SK-N-SH (cell line): ENCODE measurements around the gene IL17RE. TPM values are rescaled to one million over a fixed set of nuclear protein-coding genes. Genes with fewer than 3 reads are reported as not detected.
"Not testable (repeated sequence)": the region's sequence is repeated elsewhere in the genome, so short reads cannot be mapped to it uniquely, and the experiment has no call there.

Experiments
- CTCF ChIA-PET: fragments of 300-600, 350-600 bp; formaldehyde crosslinking; extraction: SDS; loops from one replicate; lab custom pipeline; 2021; lab: Yijun Ruan, JAX
- POLR2A ChIA-PET: fragments of 350-600 bp; sonication (Branson Sonifier 250); formaldehyde crosslinking; extraction: SDS; loops from one replicate; lab custom pipeline; 2020; ENCODE audit warnings: antibody characterized with exemption, inconsistent platforms; lab: Yijun Ruan, JAX
- DNase-seq: peaks from one replicate; pipeline ENCODE4 v3.0.0; 2012
- H2AFZ ChIP-seq: fragments of 200-600 bp; sonication (generic); 2 replicates; pipeline ENCODE4 v1.8.1; 2016; ENCODE audit warnings: antibody characterized with exemption, mild to moderate bottlenecking, low read depth
- H3F3A ChIP-seq: fragments of 200-600 bp; sonication (generic); replicated peaks from 2 replicates; pipeline ENCODE3; 2016; ENCODE audit warnings: antibody characterized with exemption, mild to moderate bottlenecking; ENCODE audit not compliant: insufficient read depth
- H3K27ac ChIP-seq, 2 experiments: fragments of 200-500 bp in 1 of 2; fragments of 200-600 bp in 1 of 2; sonication (Bioruptor generic) in 1 of 2; sonication (generic), shearing (Covaris generic) in 1 of 2; 2 replicates each; pipeline versions ENCODE4 v1.5.1 to v1.6.1; 2014 to 2016; ENCODE audit warnings: low read depth in 2 of 2, inconsistent platforms in 1 of 2, low read length in 1 of 2, mild to moderate bottlenecking in 1 of 2, mixed read lengths in 1 of 2
- H3K27me3 ChIP-seq: fragments of 200-600 bp; sonication (generic), shearing (Covaris generic); 2 replicates; pipeline ENCODE4 v1.6.1; 2016; ENCODE audit warnings: mixed run types; ENCODE audit not compliant: insufficient read depth
- H3K36me3 ChIP-seq, 2 experiments: fragments of 200-500 bp in 1 of 2; fragments of 200-600 bp in 1 of 2; sonication (Bioruptor generic) in 1 of 2; sonication (generic) in 1 of 2; replicated peaks in 1 of 2; 2 replicates each; pipeline versions ENCODE3 to v1.5.1; 2014 to 2016; ENCODE audit warnings: low read length in 1 of 2, mild to moderate bottlenecking in 1 of 2; ENCODE audit not compliant: insufficient read depth in 2 of 2, control insufficient read depth in 1 of 2
- H3K4me1 ChIP-seq, 2 experiments: fragments of 200-500 bp in 1 of 2; fragments of 200-600 bp in 1 of 2; sonication (Bioruptor generic) in 1 of 2; sonication (generic), shearing (Covaris generic) in 1 of 2; 2 replicates each; pipeline versions ENCODE4 v1.5.1 to v1.6.1; 2014 to 2016; ENCODE audit warnings: low read depth in 1 of 2, low read length in 1 of 2, mixed run types in 1 of 2; ENCODE audit not compliant: insufficient read depth in 2 of 2, control insufficient read depth in 1 of 2
- H3K4me2 ChIP-seq: fragments of 200-600 bp; sonication (generic), shearing (Covaris generic); 2 replicates; pipeline ENCODE4 v1.6.1; 2017; ENCODE audit warnings: mixed run types
- H3K4me3 ChIP-seq, 2 experiments: fragments of 200-500 bp in 1 of 2; fragments of 200-600 bp in 1 of 2; sonication (Bioruptor generic) in 1 of 2; sonication (generic), shearing (Covaris generic) in 1 of 2; 2 replicates each; pipeline versions ENCODE4 v1.5.1 to v1.8.1; 2014 to 2016; ENCODE audit warnings: low read depth in 2 of 2, inconsistent platforms in 1 of 2, low read length in 1 of 2, mild to moderate bottlenecking in 1 of 2, mixed read lengths in 1 of 2, moderate library complexity in 1 of 2
- H3K79me2 ChIP-seq: fragments of 200-600 bp; sonication (generic); 2 replicates; pipeline ENCODE4 v1.8.1; 2017; ENCODE audit warnings: mild to moderate bottlenecking; ENCODE audit not compliant: insufficient read depth
- H3K9ac ChIP-seq: fragments of 200-600 bp; sonication (generic); 2 replicates; pipeline ENCODE4 v1.6.1; 2017; ENCODE audit warnings: mixed run types
- H3K9me2 ChIP-seq: fragments of 200-600 bp; sonication (generic); 2 replicates; pipeline ENCODE4 v1.6.1; 2017; ENCODE audit warnings: mixed run types
- H3K9me3 ChIP-seq: fragments of 200-600 bp; sonication (generic); 2 replicates; pipeline ENCODE4 v1.6.1; 2017; ENCODE audit warnings: mixed run types, mild to moderate bottlenecking, moderate library complexity
- H4K20me1 ChIP-seq: fragments of 200-600 bp; sonication (generic); 2 replicates; pipeline ENCODE4 v1.6.1; 2017; ENCODE audit warnings: mild to moderate bottlenecking, mixed run types; ENCODE audit not compliant: insufficient read depth
- CHD2 ChIP-seq: fragments of 150-350 bp; IDR thresholded peaks from 2 replicates; pipeline ENCODE4 v1.6.1; 2018; ENCODE audit warnings: low read length; ENCODE audit not compliant: partially characterized antibody
- CTCF ChIP-seq: fragments of 200-600 bp; sonication (generic); IDR thresholded peaks from 2 replicates; pipeline ENCODE4 v1.6.1; 2017; ENCODE audit warnings: antibody characterized with exemption, mild to moderate bottlenecking, moderate library complexity
- EP300 ChIP-seq, 2 experiments: IDR thresholded peaks; 2 replicates each; pipeline versions ENCODE4 v1.4.0 to v1.6.1; 2012; ENCODE audit warnings: borderline replicate concordance in 1 of 2, low read depth in 1 of 2, low read length in 1 of 2
- EZH2phosphoT487 ChIP-seq: fragments of 200-600 bp; sonication (generic); IDR thresholded peaks from 2 replicates; pipeline ENCODE4 v1.6.1; 2017; ENCODE audit warnings: low read depth, mixed run types, mild to moderate bottlenecking, antibody characterized with exemption, moderate library complexity, borderline replicate concordance
- GABPA ChIP-seq: IDR thresholded peaks from 2 replicates; pipeline ENCODE4 v1.4.0; 2012; ENCODE audit warnings: low read depth, mild to moderate bottlenecking
- GATA2 ChIP-seq: sonication (generic); formaldehyde crosslinking; IDR thresholded peaks from 2 replicates; pipeline ENCODE4 v1.5.0; 2020; ENCODE audit warnings: mild to moderate bottlenecking, missing genetic modification reagents
- IRF3 ChIP-seq: fragments of 150-350 bp; IDR thresholded peaks from 2 replicates; pipeline ENCODE4 v1.6.1; 2016; ENCODE audit warnings: mild to moderate bottlenecking, low read depth, low read length
- JUND ChIP-seq: IDR thresholded peaks from 2 replicates; pipeline ENCODE4 v1.4.0; 2012
- MEF2A ChIP-seq: IDR thresholded peaks from 2 replicates; pipeline ENCODE4 v1.4.0; 2012; ENCODE audit warnings: low read depth, borderline replicate concordance
- MXI1 ChIP-seq: IDR thresholded peaks from 2 replicates; pipeline ENCODE4 v1.6.1; 2012; ENCODE audit warnings: mild to moderate bottlenecking, low read depth, low read length, improper control_type of control experiment
- NFIC ChIP-seq: IDR thresholded peaks from 2 replicates; pipeline ENCODE4 v1.4.0; 2012; ENCODE audit warnings: borderline replicate concordance
- PBX3 ChIP-seq: IDR thresholded peaks from 2 replicates; pipeline ENCODE4; 2012
- SIN3A ChIP-seq: IDR thresholded peaks from 2 replicates; pipeline ENCODE4 v1.6.1; 2012; ENCODE audit warnings: low read depth, mild to moderate bottlenecking, low read length, moderate library complexity, borderline replicate concordance
- SMC3 ChIP-seq: IDR thresholded peaks from 2 replicates; pipeline ENCODE4 v1.6.1; 2012; ENCODE audit warnings: low read depth, low read length, improper control_type of control experiment
- TAF1 ChIP-seq: IDR thresholded peaks from 2 replicates; pipeline ENCODE4 v1.6.1; 2012; ENCODE audit warnings: low read depth, mild to moderate bottlenecking, low read length, moderate library complexity, borderline replicate concordance
- TEAD4 ChIP-seq: IDR thresholded peaks from 2 replicates; pipeline ENCODE4 v1.4.0; 2012; ENCODE audit warnings: mild to moderate bottlenecking, borderline replicate concordance; ENCODE audit not compliant: insufficient read depth
- USF1 ChIP-seq: IDR thresholded peaks from 2 replicates; pipeline ENCODE4 v1.4.0; 2012; ENCODE audit warnings: low read depth, borderline replicate concordance
- YY1 ChIP-seq: IDR thresholded peaks from 2 replicates; pipeline ENCODE4 v1.4.0; 2012; ENCODE audit warnings: low read depth, mild to moderate bottlenecking
- ZBTB33 ChIP-seq: IDR thresholded peaks from 2 replicates; pipeline ENCODE4 v1.4.0; 2012; ENCODE audit warnings: low read depth, borderline replicate concordance
- WGBS: methylation state at CpG from one replicate; pipeline ENCODE4 v1.1.6; 2017; ENCODE audit warnings: low lambda C conversion rate; 5-methylcytosine and 5-hydroxymethylcytosine counted together
- polyA plus RNA-seq, 3 experiments: library from polyadenylated mRNA; depleted of rRNA; stranded (reverse); fragments of >200 nt; gene quantifications; 2 replicates each; pipeline ENCODE4 v1.2.3, GENCODE V29; 2012

IL17RE gene
- 0.76 and 0.95 TPM in 2 replicates for polyA plus RNA-seq (2012; rRNA removed)
- 0.24 and 0.30 TPM in 2 replicates for polyA plus RNA-seq (2012; cell fraction: cytosol; rRNA removed)
- polyA plus RNA-seq (2012; cell fraction: nucleus; rRNA removed), result 2.9 and 3.1 TPM in 2 replicates

- Histone ChIP-seq H3K4me2 (peak within 1 kb of the TSS; percentile 73), H3K27ac (peak within 1 kb of the TSS in 1 of 2 experiments; percentile 86; a peak in 2 of 4 replicates), H3K79me2 (no peaks in the 10 kb centered on the region), H3K36me3 (no peaks in the 10 kb centered on the region), H3K4me3 (no peak within 1 kb of the TSS), H3K4me1 (peaks cover 4 to 12% of the 10 kb centered on the region in 2 experiments; a peak in 3 of 4 replicates), H3K9ac (peak within 1 kb of the TSS; percentile 59), H2AFZ (peak within 1 kb of the TSS; percentile 91), H3K27me3 (no peaks in the 10 kb centered on the region)
- ChIA-PET POLR2A (interaction anchor here (1.0 to 1.8 kb wide), 2 partner anchors 9 to 29 kb away, joined by 3 to 5 read pairs; no protein-coding TSS in a partner anchor), CTCF (interaction anchor here (1.0 to 1.3 kb wide), 3 partner anchors 9 to 54 kb away, joined by 3 to 6 read pairs (median 3); no protein-coding TSS in a partner anchor)
- TF ChIP-seq SIN3A (no peak), PBX3 (no peak), GATA2 (CRISPR knock-in tag) (no peak), EP300 (IDR thresholded peaks at IDR 0.05; ENCODE audit: borderline replicate concordance in 1 of 2, low read depth in 1 of 2, low read length in 1 of 2) (no peak), SMC3 (no peak), TAF1 (no peak), ZBTB33 (no peak), TEAD4 (no peak), IRF3 (no peak), USF1 (no peak), MEF2A (no peak), MXI1 (no peak), CTCF (no peak), EZH2phosphoT487 (no peak), JUND (no peak), NFIC (no peak), GABPA (no peak), CHD2 (no peak), YY1 (no peak)
- TF ChIP-seq, all 33 proteins: peak for 0
- DNase-seq, result no peak
- Histone ChIP-seq H3K9me3 (no peaks in the 10 kb centered on the region), H4K20me1 (no peaks in the 10 kb centered on the region), H3K9me2 (no peaks in the 10 kb centered on the region), H3F3A (peaks cover 10% of the 10 kb centered on the region)
- 96% methylated on average over 11 of the region's 13 CpGs for WGBS
These were observed at the start of gene IL17RE for GRCh38 chr3:9902372-9903237. TSS of gene IL17RE (plus strand) at chr3:9902848. CDS start at chr3:9902933, 85 bp downstream.

GRCh38 chr3:9854291-9854940 lies 48.2 kb upstream of the IL17RE start:
- H3K4me2 ChIP-seq, H3K4me3 ChIP-seq, H3K9me3 ChIP-seq, H3K9ac ChIP-seq, H3F3A ChIP-seq, H4K20me1 ChIP-seq, H3K4me1 ChIP-seq, DNase-seq, H3K27me3 ChIP-seq, H2AFZ ChIP-seq, H3K27ac ChIP-seq, CTCF ChIA-PET, H3K9me2 ChIP-seq, POLR2A ChIA-PET, H3K36me3 ChIP-seq, H3K79me2 ChIP-seq: not testable (repeated sequence)
- 90% methylated on average over 11 of the region's 11 CpGs for WGBS
